ENCODE data around the gene PJA1.

The PJA1 gene

GRCh38 chrX:69163936-69164741 lies 1.1 kb downstream of the PJA1 start:
- no peak for DNase-seq

GRCh38 chrX:69162361-69162865 lies 2.8 kb downstream of the PJA1 start:
- no peak for DNase-seq

GRCh38 chrX:69161786-69162349 lies 3.4 kb downstream of the PJA1 start:
- DNase-seq = no peak

- no peak for DNase-seq
Measured at GRCh38 chrX:69161371-69161770, 3.9 kb downstream of the PJA1 start.

GRCh38 chrX:69158166-69158980 lies 6.9 kb downstream of the PJA1 start:
- peak; percentile 36 for DNase-seq

- DNase-seq = no peak
Measured at GRCh38 chrX:69156638-69157037, 8.6 kb downstream of the PJA1 start.

GRCh38 chrX:69155786-69156520 lies 9.3 kb downstream of the PJA1 start:
- DNase-seq = no peak

GRCh38 chrX:69154051-69154450 lies 11.2 kb downstream of the PJA1 start:
- DNase-seq = no peak

GRCh38 chrX:69153060-69153730 lies 12.1 kb downstream of the PJA1 start:
- DNase-seq = no peak

- no peak for DNase-seq
Measured at GRCh38 chrX:69152417-69152841, 12.8 kb downstream of the PJA1 start.

GRCh38 chrX:69151866-69152284 lies 13.4 kb downstream of the PJA1 start:
- no peak for DNase-seq

- no peak for DNase-seq
Measured at GRCh38 chrX:69150281-69150960, 14.8 kb downstream of the PJA1 start.

- no peak for DNase-seq
Measured at GRCh38 chrX:69149466-69150280, 15.6 kb downstream of the PJA1 start.

GRCh38 chrX:69148946-69149345 lies 16.3 kb downstream of the PJA1 start:
- DNase-seq = no peak

GRCh38 chrX:69146739-69147138 lies 18.5 kb downstream of the PJA1 start:
- DNase-seq = no peak

GRCh38 chrX:69145714-69146113 lies 19.5 kb downstream of the PJA1 start:
- no peak for DNase-seq

GRCh38 chrX:69144838-69145680 lies 20.2 kb downstream of the PJA1 start:
- DNase-seq = no peak

- no peak for DNase-seq
Measured at GRCh38 chrX:69143530-69143929, 21.7 kb downstream of the PJA1 start.

- no peak for DNase-seq
Measured at GRCh38 chrX:69142788-69143469, 22.3 kb downstream of the PJA1 start.
